HCT116 (cell line): Measurements from ENCODE around the gene MBD3L5. TPM values are rescaled to one million over a fixed set of nuclear protein-coding genes. Genes with fewer than 3 reads are reported as not detected.
"Not testable (repeated sequence)": the region's sequence is repeated elsewhere in the genome, so short reads cannot be mapped to it uniquely, and the experiment has no call there.

Source experiments
- ATAC-seq: fragments of 200-7000 bp; cut with Tn5 transposase; 2 replicates; pipeline ENCODE4 v1.9.1; 2020; ENCODE audit warnings: mild to moderate bottlenecking, moderate library complexity
- BruUV-seq: library from RNA; stranded (reverse); fragments of 400-500 nt; replicated peaks from 2 replicates; lab custom pipeline; 2021; lab: Mats Ljungman, UMichigan
- CTCF ChIA-PET: fragments of 300-600 bp; sonication (Branson Sonifier 250); formaldehyde crosslinking; loops from one replicate; lab custom pipeline; 2021; ENCODE audit warnings: antibody characterized with exemption; lab: Charles Lee
- POLR2A ChIA-PET: fragments of 300-600, 350-600 bp; sonication (Branson Sonifier 250); formaldehyde crosslinking; loops from one replicate; lab custom pipeline; 2021; ENCODE audit warnings: antibody characterized with exemption; lab: Charles Lee
- RAD21 ChIA-PET, 2 experiments: fragments of 300-600 bp; sonication (Branson Sonifier 250); formaldehyde crosslinking; loops; one replicate each; lab custom pipeline; 2023; ENCODE audit warnings: low total read pairs in 2 of 2; ENCODE audit not compliant: uncharacterized antibody in 2 of 2, unreplicated experiment in 2 of 2, low non-redundant PET in 1 of 2; lab: Charles Lee
- DNase-seq: peaks from one replicate; pipeline ENCODE4 v3.0.0-alpha.2; 2010; ENCODE audit warnings: low read depth, low spot score
- H2AFZ ChIP-seq: fragments of 200-600 bp; shearing (Covaris generic), sonication (generic); 2 replicates; pipeline ENCODE4 v1.6.1; 2017; ENCODE audit warnings: low read depth, mixed run types, mixed read lengths, antibody characterized with exemption, low read length; ENCODE audit not compliant: poor library complexity, severe bottlenecking
- H3K27ac ChIP-seq: 2 replicates; pipeline ENCODE4 v1.5.1; 2012; ENCODE audit warnings: low read depth, low read length
- H3K27me3 ChIP-seq: fragments of 200-600 bp; sonication (generic); 2 replicates; pipeline ENCODE4 v1.6.1; 2016; ENCODE audit warnings: mixed run types, low read length, mixed read lengths; ENCODE audit not compliant: insufficient read depth
- H3K36me3 ChIP-seq, 2 experiments: fragments of 200-500 bp in 1 of 2; fragments of 200-600 bp in 1 of 2; sonication (Bioruptor generic) in 1 of 2; sonication (generic) in 1 of 2; 2 replicates each; pipeline versions ENCODE4 v1.5.1 to v1.6.1; 2014 to 2016; ENCODE audit warnings: low read length in 2 of 2, inconsistent platforms in 1 of 2, mixed read lengths in 1 of 2, mixed run types in 1 of 2; ENCODE audit not compliant: insufficient read depth in 2 of 2, control insufficient read depth in 1 of 2
- H3K4me1 ChIP-seq, 2 experiments: fragments of 200-600 bp in 1 of 2; sonication (generic) in 1 of 2; 2 replicates each; pipeline versions ENCODE4 v1.5.1 to v1.6.1; 2012 to 2017; ENCODE audit warnings: low read length in 2 of 2, inconsistent platforms in 1 of 2, mild to moderate bottlenecking in 1 of 2, mixed read lengths in 1 of 2, mixed run types in 1 of 2, moderate library complexity in 1 of 2; ENCODE audit not compliant: insufficient read depth in 2 of 2, control insufficient read depth in 1 of 2
- H3K4me2 ChIP-seq: fragments of 200-600 bp; sonication (generic); 2 replicates; pipeline ENCODE4 v1.6.1; 2017; ENCODE audit warnings: mixed run types, low read length, mixed read lengths
- H3K4me3 ChIP-seq, 2 experiments: fragments of 200-600 bp in 1 of 2; sonication (generic) in 1 of 2; replicated peaks in 1 of 2; 2 replicates each; pipeline ENCODE4 v1.5.1; 2011 to 2016; ENCODE audit warnings: low read length in 2 of 2, control low read depth in 1 of 2, low read depth in 1 of 2, mild to moderate bottlenecking in 1 of 2, mixed read lengths in 1 of 2, mixed run types in 1 of 2
- H3K79me2 ChIP-seq: fragments of 200-600 bp; sonication (generic); 2 replicates; pipeline ENCODE4 v1.6.1; 2017; ENCODE audit warnings: mild to moderate bottlenecking, mixed run types, low read length, moderate library complexity, mixed read lengths; ENCODE audit not compliant: insufficient read depth
- H3K9ac ChIP-seq: fragments of 200-600 bp; sonication (generic); 2 replicates; pipeline ENCODE4 v1.6.1; 2016; ENCODE audit warnings: low read length, mixed read lengths
- H3K9me2 ChIP-seq: fragments of 200-600 bp; sonication (generic), shearing (Covaris generic); 2 replicates; pipeline ENCODE4 v1.6.1; 2017; ENCODE audit warnings: mixed run types, mild to moderate bottlenecking, moderate library complexity; ENCODE audit not compliant: insufficient read depth
- H3K9me3 ChIP-seq, 2 experiments: fragments of 200-500 bp in 1 of 2; fragments of 200-600 bp in 1 of 2; sonication (Bioruptor generic) in 1 of 2; sonication (generic) in 1 of 2; 2 replicates each; pipeline ENCODE4 v1.6.1; 2014 to 2017; ENCODE audit warnings: low read length in 2 of 2, mixed read lengths in 2 of 2, inconsistent platforms in 1 of 2, low read depth in 1 of 2, mild to moderate bottlenecking in 1 of 2, mixed run types in 1 of 2, moderate library complexity in 1 of 2; ENCODE audit not compliant: control insufficient read depth in 1 of 2, insufficient read depth in 1 of 2
- H4K20me1 ChIP-seq: fragments of 200-600 bp; sonication (generic), shearing (Covaris generic); 2 replicates; pipeline ENCODE4 v1.6.1; 2017; ENCODE audit warnings: mixed run types, mild to moderate bottlenecking, moderate library complexity; ENCODE audit not compliant: insufficient read depth
- CTCF ChIP-seq, 3 experiments: fragments of 200-600 bp in 1 of 3; sonication (generic) in 1 of 3; IDR thresholded peaks in 2 of 3; conservative IDR thresholded peaks in 1 of 3; 2 replicates each; pipeline ENCODE4 v1.5.1; 2012 to 2017; ENCODE audit warnings: low read depth in 2 of 3, low read length in 2 of 3, antibody characterized with exemption in 1 of 3, borderline replicate concordance in 1 of 3, control low read depth in 1 of 3, mild to moderate bottlenecking in 1 of 3, mixed read lengths in 1 of 3, mixed run types in 1 of 3, moderate library complexity in 1 of 3; ENCODE audit not compliant: insufficient read depth in 1 of 3
- RAD21 ChIP-seq: IDR thresholded peaks from 2 replicates; pipeline ENCODE4 v1.6.1; 2012; ENCODE audit warnings: low read depth, mild to moderate bottlenecking
- ZFX ChIP-seq: fragments of 450-650 bp; IDR thresholded peaks from 2 replicates; pipeline ENCODE4 v1.6.1; 2017
- intact Hi-C: fragments of 100-400 bp; cut with micrococcal nuclease; formaldehyde crosslinking; loops from 2 replicates; pipeline ENCODE4 v1.10.0; 2022
- total RNA-seq: library from RNA; stranded (reverse); gene quantifications from one replicate; pipeline ENCODE4 v1.2.1, GENCODE V29; 2021; ENCODE audit not compliant: unreplicated experiment

Gene MBD3L5
- total RNA-seq, 1 experiment from 2014 or later = not detected

GRCh38 chr19:7063764-7064418, 33.5 kb downstream of the MBD3L5 start (continued):
- TF ChIP-seq CTCF (IDR thresholded peaks at IDR 0.05 in 2 of 3, conservative IDR thresholded peaks at IDR 0.05 in 1 of 3; ENCODE audit: borderline replicate concordance in 1 of 3, insufficient read depth in 1 of 3, low read depth in 2 of 3, low read length in 2 of 3) (no peak), ZFX (no peak)

DNA sequence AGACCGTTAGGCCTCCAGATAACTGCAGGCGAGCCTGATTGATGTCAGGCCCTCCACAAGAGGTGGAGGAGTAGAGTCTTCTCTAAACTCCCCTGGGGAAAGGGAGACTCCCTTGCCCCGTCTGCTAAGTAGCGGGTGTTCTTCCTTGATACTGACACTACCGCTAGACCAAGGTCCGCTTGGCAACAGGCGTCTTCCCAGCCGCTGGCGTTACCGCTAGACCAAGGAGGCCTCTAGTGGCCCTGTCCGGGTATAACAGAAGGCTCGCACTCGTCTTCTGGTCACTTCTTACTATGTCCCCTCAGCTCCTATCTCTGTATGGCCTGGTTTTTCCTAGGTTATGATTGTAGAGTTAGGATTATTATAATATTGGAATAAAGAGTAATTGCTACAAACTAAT, 36.7 kb downstream of the MBD3L5 start:
- POLR2A ChIA-PET, CTCF ChIA-PET: not testable (repeated sequence)
- TF ChIP-seq CTCF (IDR thresholded peaks at IDR 0.05 in 2 of 3, conservative IDR thresholded peaks at IDR 0.05 in 1 of 3; ENCODE audit: borderline replicate concordance in 1 of 3, insufficient read depth in 1 of 3, low read depth in 2 of 3, low read length in 2 of 3) (peak in 2 of 3 experiments; percentile 36 to 43; a peak in 4 of 6 replicates), RAD21 (peak; percentile 18; the same call in 1 of the 2 replicates)
- TF ChIP-seq, all 23 proteins: peak for 2; not testable (repeated sequence) for 21
- Histone ChIP-seq H3K79me2 (peaks cover 18% of the 10 kb centered on the region), H3K4me1 (peaks cover 8 to 11% of the 10 kb centered on the region in 2 experiments; a peak in 3 of 4 replicates)
- H3K9ac ChIP-seq, H2AFZ ChIP-seq, BruUV-seq, intact Hi-C loops, H3K9me2 ChIP-seq, H3K27me3 ChIP-seq, H3K4me3 ChIP-seq, H3K36me3 ChIP-seq, ATAC-seq, H4K20me1 ChIP-seq, DNase-seq, H3K4me2 ChIP-seq, H3K9me3 ChIP-seq, H3K27ac ChIP-seq, RAD21 ChIA-PET: not testable (repeated sequence)
